NK-92 (cell line): ENCODE results near the gene LEMD3.

Source experiments
- DNase-seq: peaks from one replicate; lab custom pipeline; 2025; ENCODE audit not compliant: unreplicated experiment; lab: John Stamatoyannopoulos, UW

Gene LEMD3

DNA sequence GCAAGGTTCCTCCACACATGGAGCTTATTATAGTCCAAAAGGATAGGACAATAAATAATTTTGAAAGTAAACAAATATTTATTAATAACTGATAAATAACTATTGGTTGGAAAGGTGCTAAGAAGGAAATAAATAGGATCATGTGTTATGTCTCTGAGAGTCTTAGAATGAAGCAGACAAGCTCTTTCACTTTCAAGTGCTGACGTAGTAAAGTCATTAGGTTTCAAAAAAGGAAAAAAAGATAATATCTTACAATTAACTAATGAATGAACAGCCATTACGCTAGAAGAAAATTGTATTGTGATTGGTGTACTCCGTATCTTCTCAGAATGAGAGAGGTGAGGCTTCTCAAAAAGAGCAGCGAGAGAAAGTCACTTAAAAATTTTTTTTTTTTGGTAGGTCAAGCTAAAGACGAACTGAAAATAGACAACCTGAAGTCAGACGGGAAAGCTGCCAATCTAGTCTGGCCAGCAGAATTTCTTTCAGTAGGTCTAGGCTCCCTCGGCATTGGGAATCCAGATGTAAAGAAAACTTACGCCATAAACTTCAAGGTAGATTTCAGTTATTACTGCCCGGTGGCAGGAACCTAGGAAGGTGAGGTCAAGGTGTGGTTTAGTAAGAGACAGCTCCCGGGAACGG lies 583 bp upstream of the LEMD3 start:
- DNase-seq, result no peak

DNA sequence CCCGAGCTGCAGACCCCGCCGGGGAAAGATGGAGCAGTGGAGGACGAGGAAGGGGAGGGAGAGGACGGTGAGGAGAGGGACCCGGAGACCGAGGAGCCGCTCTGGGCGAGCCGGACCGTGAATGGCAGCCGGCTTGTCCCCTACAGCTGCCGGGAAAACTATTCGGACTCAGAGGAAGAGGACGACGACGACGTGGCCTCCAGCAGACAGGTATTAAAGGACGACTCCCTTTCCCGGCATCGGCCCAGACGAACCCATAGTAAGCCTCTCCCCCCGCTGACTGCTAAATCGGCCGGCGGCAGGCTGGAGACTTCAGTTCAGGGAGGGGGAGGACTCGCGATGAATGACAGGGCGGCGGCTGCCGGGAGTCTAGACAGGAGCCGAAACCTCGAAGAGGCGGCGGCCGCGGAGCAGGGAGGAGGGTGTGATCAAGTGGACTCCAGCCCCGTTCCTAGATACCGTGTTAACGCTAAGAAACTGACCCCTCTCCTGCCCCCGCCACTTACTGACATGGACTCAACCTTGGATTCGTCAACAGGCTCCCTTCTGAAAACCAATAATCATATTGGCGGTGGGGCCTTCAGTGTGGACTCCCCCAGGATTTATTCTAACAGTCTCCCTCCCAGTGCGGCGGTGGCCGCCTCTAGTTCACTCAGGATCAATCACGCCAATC lies 962 bp downstream of the LEMD3 start:
- no peak for DNase-seq

GRCh38 chr12:65171073-65171472 lies 1.7 kb downstream of the LEMD3 start:
- no peak for DNase-seq

GRCh38 chr12:65171870-65172269 lies 2.5 kb downstream of the LEMD3 start:
- no peak for DNase-seq

DNA sequence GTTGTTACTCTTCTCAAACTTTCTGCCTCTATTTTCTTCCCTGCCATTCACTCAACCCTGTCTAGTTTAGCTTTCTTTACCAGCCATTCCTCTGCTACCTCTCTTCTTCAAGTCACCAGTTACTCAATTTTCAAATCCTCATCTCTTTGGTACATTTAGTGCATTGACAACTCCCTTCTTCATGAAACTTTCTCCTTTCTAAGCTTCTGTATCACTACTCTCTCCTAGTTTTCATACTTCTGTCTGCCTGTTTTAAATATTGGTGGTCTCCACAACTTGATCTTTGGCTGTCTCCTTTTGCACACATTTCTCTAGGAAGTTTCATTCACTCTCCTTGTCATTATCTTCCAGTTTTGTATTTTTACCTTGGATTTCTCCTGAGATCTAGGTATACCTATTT lies 6.0 kb downstream of the LEMD3 start:
- no peak for DNase-seq

- no peak for DNase-seq
These were observed 12.8 kb downstream of the LEMD3 start for GRCh38 chr12:65182012-65182739.

DNA sequence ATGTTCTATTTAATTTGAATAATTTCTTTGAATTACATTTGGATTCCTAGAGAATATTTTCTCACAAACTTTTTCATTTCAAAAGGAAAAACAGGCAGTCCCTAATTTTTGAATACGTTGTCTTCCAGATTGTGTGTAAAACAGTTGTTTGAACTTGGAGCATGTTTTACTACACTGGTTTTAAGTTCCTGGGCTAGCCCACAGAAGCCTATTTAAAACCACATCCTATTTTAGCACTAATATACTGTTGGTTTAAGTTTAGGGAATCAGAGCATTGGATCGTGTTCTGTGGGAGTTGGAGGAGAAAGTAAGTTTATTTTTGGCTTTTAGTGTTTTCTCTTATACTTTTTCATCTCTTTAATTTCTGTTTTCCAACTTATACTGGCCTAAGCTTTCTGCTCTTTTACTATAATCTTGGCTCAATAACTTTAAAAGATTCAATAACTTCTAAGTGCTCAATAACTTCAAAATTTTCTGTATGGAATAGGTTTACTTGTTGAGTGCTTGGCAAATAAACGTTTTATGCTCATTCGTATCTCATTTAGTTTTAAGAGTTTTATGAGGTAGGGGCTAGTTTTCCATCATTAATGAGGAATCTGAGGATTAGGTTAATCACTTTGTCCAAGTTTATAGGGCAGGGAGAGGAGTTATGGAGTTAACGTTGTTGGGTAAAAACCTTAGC lies 14.9 kb downstream of the LEMD3 start:
- DNase-seq, result no peak

- DNase-seq, result no peak
These were observed 15.5 kb downstream of the LEMD3 start for GRCh38 chr12:65184858-65185229.

GRCh38 chr12:65187665-65188064 lies 18.3 kb downstream of the LEMD3 start:
- DNase-seq, result no peak

- no peak for DNase-seq
These were observed 18.9 kb downstream of the LEMD3 start for GRCh38 chr12:65188179-65188701.

DNA sequence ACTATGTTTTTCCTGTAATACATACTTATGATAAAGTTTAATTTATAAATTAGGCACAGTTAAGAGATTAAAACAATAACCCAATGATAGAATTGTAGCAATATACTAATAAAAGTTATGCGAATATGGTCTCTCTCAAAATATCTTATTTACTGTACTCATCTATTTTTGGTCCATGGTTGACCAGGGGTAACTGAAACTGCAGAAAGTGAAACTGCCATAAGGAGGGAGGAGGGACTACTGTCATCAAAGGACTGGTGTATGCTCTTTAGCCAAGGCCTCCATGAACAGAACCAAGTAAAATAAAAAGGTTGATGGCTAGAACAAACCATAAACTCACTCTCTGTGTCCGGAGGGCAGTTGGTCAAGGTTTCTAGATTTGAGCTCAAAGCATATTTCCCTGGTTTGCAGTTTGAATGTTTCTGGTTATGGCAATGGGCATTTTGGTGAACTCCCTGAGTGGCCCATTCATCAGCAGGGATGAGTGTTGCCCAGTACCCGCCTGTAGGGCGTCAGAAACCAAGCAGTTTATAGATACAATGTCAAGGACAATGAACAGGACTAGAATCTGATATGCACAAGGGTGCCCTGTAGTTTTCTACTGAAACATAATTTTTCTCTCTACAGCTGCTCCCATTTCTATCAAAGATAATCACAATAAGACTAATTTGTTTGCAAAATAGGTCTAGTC lies 19.8 kb downstream of the LEMD3 start:
- no peak for DNase-seq

DNA sequence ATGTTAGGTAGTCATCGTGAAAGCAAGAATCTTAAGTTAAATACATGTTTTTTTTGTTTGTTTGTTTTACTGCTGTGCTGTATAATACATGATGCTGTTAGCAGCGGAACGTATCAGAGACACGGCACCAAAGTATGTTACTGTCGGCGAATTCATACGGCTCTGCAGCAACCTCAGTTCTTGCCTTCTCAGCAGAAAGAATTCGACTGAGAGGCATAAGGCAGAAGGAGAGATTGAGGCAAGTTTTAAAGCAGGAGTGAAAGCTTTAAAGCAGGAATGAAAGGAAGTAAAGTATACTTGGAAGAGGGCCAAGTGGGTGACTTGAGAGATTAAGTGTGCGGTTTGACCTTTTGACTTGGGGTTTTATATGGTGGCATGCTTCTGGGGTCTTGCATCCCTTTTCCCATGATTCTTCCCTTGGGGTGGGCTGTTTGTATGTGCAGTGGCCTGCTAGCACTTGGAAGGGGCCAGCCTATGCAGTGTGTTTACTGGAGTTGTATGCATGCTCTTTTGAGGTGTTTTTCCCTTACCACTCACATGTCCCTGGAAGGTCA lies 23.7 kb downstream of the LEMD3 start:
- DNase-seq, result no peak

GRCh38 chr12:65194949-65195348 lies 25.6 kb downstream of the LEMD3 start:
- no peak for DNase-seq

- DNase-seq, result no peak
These were observed 26.1 kb downstream of the LEMD3 start for GRCh38 chr12:65195387-65196055.

- no peak for DNase-seq
These were observed 27.6 kb downstream of the LEMD3 start for GRCh38 chr12:65196762-65197567.

DNA sequence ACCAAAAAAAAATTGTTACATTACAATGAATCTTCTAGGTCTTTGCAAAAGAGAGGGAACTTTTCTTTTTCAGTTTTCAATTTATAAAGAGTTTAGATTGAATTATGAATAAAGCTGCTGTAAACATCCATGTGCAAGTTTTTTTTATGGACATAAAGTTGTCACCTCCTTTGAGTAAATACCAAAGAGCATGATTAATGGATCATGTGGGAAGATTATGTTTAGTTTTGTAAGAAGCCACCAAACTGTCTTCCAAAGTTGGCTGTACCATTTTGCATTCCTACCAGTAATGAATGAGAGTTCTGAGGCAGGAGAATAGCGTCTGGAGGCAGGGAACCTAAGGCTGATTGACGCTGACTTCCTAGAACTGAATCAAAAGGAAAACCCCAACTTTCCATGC lies 30.2 kb downstream of the LEMD3 start:
- no peak for DNase-seq

- DNase-seq, result no peak
These were observed 30.8 kb downstream of the LEMD3 start for GRCh38 chr12:65200007-65200665.

- DNase-seq, result no peak
These were observed 34.0 kb downstream of the LEMD3 start for GRCh38 chr12:65203376-65203775.
